D341Med (cell line): Measurements from ENCODE around the gene ACSM4.
"Not testable (repeated sequence)": the region's sequence is repeated elsewhere in the genome, so short reads cannot be mapped to it uniquely, and the experiment has no call there.

ENCODE experiments used
- DNase-seq: peaks from one replicate; pipeline ENCODE4 v3.0.0; 2012; ENCODE audit warnings: low spot score

Gene ACSM4

GRCh38 chr12:7337790-7338189 lies 33.9 kb downstream of the ACSM4 start:
- DNase-seq, result not testable (repeated sequence)

GRCh38 chr12:7339675-7340074 lies 35.8 kb downstream of the ACSM4 start:
- DNase-seq, result no peak

GRCh38 chr12:7344833-7345606 lies 41.1 kb downstream of the ACSM4 start:
- DNase-seq, result no peak

- no peak for DNase-seq
Observed at GRCh38 chr12:7346551-7347225, 42.8 kb downstream of the ACSM4 start.

GRCh38 chr12:7349418-7349817 lies 45.5 kb downstream of the ACSM4 start:
- DNase-seq, result no peak

GRCh38 chr12:7351177-7351576 lies 47.3 kb downstream of the ACSM4 start:
- DNase-seq, result no peak

GRCh38 chr12:7352661-7353060 lies 48.8 kb downstream of the ACSM4 start:
- no peak for DNase-seq

- DNase-seq, result no peak
Observed at GRCh38 chr12:7354529-7354928, 50.7 kb downstream of the ACSM4 start.

GRCh38 chr12:7361265-7361664 lies 57.4 kb downstream of the ACSM4 start:
- DNase-seq, result no peak

- no peak for DNase-seq
Observed at GRCh38 chr12:7362734-7363133, 58.9 kb downstream of the ACSM4 start.

- no peak for DNase-seq
Observed at GRCh38 chr12:7369274-7369729, 65.4 kb downstream of the ACSM4 start.

GRCh38 chr12:7373226-7373625 lies 69.4 kb downstream of the ACSM4 start:
- peak; percentile 83 for DNase-seq

GRCh38 chr12:7374423-7375144 lies 70.7 kb downstream of the ACSM4 start:
- DNase-seq, result peak; percentile 74

- DNase-seq, result no peak
Observed at GRCh38 chr12:7375145-7375543, 71.3 kb downstream of the ACSM4 start.

GRCh38 chr12:7376196-7376595 lies 72.3 kb downstream of the ACSM4 start:
- DNase-seq, result no peak
